Midbrain (tissue), 1 donor: ENCODE results near the gene P3H2.

Experiments
- DNase-seq: peaks from one replicate; lab custom pipeline; 2025; lab: John Stamatoyannopoulos, UW

P3H2 gene

DNA sequence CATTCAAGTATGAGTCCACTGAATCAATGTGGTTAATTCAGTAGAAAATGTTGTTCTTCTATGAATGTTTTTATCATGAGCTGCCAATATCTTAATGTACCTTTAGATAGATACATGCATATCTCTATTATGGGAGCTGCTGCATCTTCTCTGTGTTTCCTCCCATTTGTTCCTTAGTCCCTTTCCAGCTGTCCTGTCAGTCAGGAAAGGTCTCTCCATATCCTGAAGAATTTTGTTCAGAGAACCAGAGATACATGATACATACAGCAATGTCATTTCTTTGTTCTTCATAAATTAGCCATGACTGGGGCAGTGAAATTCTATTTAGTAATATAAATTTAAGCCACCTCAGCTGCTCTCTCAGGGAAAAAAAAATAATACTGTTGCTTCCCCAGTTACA, 103.7 kb downstream of the P3H2 start:
- no peak for DNase-seq

GRCh38 chr3:190014940-190015339, 105.8 kb downstream of the P3H2 start:
- DNase-seq: no peak

GRCh38 chr3:190013943-190014924, 106.5 kb downstream of the P3H2 start:
- DNase-seq: no peak

GRCh38 chr3:190012784-190013183, 107.9 kb downstream of the P3H2 start:
- no peak for DNase-seq

DNA sequence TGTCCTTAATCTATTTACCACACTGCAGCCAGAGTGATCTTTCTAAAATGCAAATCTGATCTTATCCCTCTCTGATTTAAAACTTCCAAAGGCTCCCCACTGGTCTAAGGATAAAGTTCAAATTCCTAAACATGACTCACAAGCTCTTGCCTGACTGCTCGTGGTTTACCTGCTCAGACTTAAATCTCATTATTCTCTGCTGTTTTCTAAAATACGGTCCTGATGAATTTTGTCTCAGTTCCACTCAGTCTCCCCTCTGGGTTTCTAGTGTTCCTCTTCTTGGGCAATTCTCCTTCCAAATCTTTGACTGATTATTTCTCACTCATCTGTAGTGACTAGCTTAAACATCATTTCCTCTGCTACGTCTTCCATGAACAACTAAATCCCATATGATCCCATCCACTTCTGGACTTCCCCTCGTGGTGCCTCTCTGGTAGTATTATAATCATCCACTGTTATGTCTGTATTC, 108.3 kb downstream of the P3H2 start:
- no peak for DNase-seq

- DNase-seq: no peak
These were observed 110.2 kb downstream of the P3H2 start for GRCh38 chr3:190010486-190010885.

DNA sequence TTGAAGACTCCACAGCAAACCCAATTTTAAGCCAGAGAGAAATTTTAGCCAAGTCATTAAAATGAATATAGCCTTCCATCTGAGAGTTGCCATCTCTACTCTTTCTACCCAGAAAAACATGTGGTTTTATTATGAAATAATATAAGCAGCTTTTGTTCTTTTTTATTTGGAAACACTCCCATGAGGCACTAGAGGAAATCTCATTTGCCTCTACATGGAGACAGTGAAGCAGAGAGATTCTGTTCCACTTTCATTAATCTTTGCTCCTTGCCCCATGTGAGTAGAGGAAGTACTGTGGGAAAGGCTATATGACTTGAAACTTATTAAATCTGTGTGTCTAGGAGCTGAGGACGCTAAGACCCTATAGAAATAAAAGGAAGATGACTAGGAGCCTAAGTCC, 111.1 kb downstream of the P3H2 start:
- DNase-seq: no peak

DNA sequence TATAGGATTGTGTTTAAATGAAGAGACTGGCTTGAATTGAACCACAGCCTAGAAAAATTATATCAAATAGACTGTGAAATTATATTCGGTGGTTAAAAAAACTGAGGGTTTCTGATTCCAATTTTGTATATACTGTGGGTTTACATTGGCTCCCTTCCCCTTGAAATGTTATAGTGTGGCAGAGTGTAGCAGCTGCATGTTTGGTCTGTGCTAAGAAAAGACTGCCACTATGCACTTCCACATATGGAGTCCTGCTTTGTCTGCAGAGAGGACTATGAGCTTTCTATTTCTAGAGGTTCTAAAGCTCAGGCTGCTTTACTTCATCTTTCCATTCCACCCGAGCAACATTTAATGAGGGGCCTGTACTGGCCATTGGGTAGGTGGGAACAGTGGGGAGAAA, 112.3 kb downstream of the P3H2 start:
- DNase-seq: no peak

DNA sequence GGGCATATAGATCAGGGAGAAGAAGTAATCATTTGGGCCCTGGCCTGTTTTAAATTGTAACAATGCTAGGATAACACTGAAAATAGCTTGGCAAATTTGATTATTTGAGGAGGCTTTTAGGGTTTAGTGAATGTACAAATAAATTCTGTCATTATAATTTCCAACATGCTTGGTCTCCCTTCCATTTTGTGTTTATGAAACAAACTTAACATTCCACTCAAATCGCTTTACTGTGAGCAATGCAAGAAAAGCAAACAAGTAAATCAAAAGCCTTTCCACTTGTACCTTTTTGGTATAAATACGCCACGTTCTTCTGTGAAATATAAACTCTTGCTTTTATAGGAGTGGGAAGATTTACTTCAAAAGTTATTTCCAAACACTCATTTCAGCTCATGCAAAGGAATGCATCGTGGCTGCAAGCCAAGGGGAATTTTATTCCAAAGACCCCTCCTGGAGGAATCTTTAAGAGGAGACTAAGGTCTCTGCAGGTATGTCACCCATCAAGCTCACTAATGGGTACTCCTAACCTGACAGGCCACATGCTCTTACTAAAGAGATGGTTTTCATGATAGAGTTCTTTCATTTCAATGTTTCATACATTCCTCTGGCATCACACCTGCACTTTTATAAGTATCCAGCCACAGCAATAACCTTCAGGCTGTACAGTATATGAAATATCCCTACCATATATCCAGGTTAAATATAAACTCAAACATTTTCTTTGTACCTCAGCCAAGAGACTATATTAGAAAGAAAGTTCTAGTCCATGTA, 115.2 kb downstream of the P3H2 start:
- DNase-seq: no peak

DNA sequence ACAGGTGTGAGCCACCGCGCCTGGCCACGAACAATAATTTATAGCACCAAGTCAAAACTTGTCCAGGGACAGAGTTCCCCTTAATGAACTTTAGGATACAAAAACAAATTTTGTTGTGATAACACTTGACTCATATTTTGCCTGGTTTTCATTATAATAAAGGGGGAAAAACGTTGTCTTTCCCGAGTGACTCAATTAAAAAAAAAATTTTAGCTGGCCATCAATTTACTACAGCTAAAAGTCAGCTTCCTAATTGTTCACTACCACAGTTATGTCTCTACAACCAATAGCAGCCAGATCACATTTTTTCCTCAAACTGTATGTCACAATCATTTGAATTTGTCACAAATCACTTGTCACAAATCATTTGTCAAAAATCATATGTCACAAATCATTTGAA, 116.0 kb downstream of the P3H2 start:
- no peak for DNase-seq

DNA sequence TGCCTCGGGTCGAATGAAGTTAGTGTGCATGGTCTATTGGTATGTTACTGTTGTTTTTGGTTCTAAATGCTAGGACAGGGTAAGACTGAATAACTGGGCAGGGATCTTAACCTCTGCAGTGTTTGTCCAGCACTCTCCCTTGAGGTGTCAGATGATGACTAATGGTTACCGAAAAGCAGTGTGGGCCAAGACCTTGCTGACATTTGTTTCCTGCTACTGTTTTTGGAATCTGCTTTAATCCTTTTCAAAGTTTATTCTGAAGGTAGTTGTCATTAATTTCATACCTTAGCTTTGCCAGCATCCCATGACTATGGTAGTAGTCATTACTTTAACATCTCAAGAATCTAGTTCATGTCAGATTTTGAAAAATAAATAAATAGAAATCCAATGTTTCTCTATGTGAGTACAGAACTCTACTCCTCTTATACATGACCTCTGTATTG, 117.0 kb downstream of the P3H2 start:
- no peak for DNase-seq

GRCh38 chr3:190003068-190003467, 117.6 kb downstream of the P3H2 start:
- DNase-seq: no peak

GRCh38 chr3:190001426-190001825, 119.3 kb downstream of the P3H2 start:
- DNase-seq: no peak

- DNase-seq: no peak
These were observed 119.9 kb downstream of the P3H2 start for GRCh38 chr3:190000861-190001196.

- no peak for DNase-seq
These were observed 120.4 kb downstream of the P3H2 start for GRCh38 chr3:190000187-190000860.

DNA sequence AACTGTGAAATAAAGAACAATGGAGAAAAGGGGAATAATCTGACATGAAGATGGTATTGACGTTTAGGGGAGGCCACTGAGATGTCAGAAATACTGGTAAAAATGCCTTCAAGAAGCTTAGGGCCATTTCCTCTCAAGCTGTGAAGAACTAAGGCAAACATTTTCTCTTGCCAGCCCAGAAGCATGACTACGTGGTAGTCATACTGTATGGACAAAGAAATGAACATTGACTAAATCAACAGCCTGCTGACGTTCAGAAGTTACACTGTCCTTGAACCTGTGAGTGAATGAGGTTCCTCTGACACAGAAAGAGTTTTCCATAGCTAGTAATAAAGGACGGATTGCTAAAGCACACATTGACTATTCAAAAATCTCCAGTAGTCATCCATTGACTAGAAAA, 121.0 kb downstream of the P3H2 start:
- no peak for DNase-seq

DNA sequence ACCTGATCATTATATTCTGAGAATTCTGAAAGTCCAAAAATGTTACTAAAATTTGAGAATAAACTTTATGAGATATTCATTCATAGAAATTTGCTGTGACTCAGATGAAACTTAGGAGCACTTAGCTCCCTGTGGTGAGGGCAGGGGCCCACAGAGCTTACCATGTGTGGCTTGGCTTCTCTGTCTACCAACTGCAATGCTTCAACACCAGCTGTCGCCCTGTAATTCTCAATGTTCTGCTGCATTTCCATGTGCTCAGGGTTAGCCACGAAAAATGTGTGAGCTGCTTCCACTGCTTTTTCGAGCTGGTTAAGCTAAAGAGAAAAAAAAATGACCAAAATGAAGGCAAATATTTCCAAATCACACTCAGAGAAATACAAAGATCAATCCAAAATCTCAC, 125.6 kb downstream of the P3H2 start:
- no peak for DNase-seq

GRCh38 chr3:189990826-189991225, 129.9 kb downstream of the P3H2 start:
- no peak for DNase-seq

- no peak for DNase-seq
These were observed 131.8 kb downstream of the P3H2 start for GRCh38 chr3:189988854-189989253.

- DNase-seq: no peak
These were observed 132.4 kb downstream of the P3H2 start for GRCh38 chr3:189988322-189988721.

- DNase-seq: no peak
These were observed 134.7 kb downstream of the P3H2 start for GRCh38 chr3:189985948-189986347.

GRCh38 chr3:189983612-189984011, 137.1 kb downstream of the P3H2 start:
- no peak for DNase-seq
